Karpas-422 (cell line): ENCODE data around the gene MAP3K10. TPM values are rescaled to one million over a fixed set of nuclear protein-coding genes. Genes with fewer than 3 reads are reported as not detected.

Experiments used
- DNase-seq: peaks from one replicate; pipeline ENCODE4 v3.0.0-alpha.2; 2015
- H2AFZ ChIP-seq: fragments of 200-600 bp; sonication (generic); 2 replicates; pipeline ENCODE4 v1.6.1; 2014; ENCODE audit warnings: antibody characterized with exemption, low read length, mixed read lengths
- H3K27ac ChIP-seq: fragments of 200-600 bp; sonication (generic); 2 replicates; pipeline ENCODE4 v1.5.1; 2014; ENCODE audit warnings: mild to moderate bottlenecking, low read length, moderate library complexity
- H3K27me3 ChIP-seq: fragments of 200-600 bp; sonication (generic); 2 replicates; pipeline ENCODE4 v1.6.1; 2014; ENCODE audit warnings: low read length, mixed read lengths
- H3K36me3 ChIP-seq: fragments of 200-600 bp; sonication (generic); 2 replicates; pipeline ENCODE4 v1.6.1; 2014; ENCODE audit warnings: low read length, mixed read lengths; ENCODE audit not compliant: insufficient read depth
- H3K4me1 ChIP-seq: fragments of 200-600 bp; sonication (generic); 2 replicates; pipeline ENCODE4 v1.6.1; 2014; ENCODE audit warnings: mild to moderate bottlenecking, low read length, mixed read lengths
- H3K4me2 ChIP-seq: fragments of 200-600 bp; sonication (generic); 2 replicates; pipeline ENCODE4 v1.6.1; 2014; ENCODE audit warnings: low read length, low read depth, mild to moderate bottlenecking; ENCODE audit not compliant: poor library complexity, severe bottlenecking
- H3K4me3 ChIP-seq: fragments of 200-600 bp; sonication (generic); 2 replicates; pipeline ENCODE4 v1.5.1; 2014; ENCODE audit warnings: mild to moderate bottlenecking, antibody characterized with exemption, low read length, mixed read lengths
- H3K79me2 ChIP-seq: fragments of 200-600 bp; sonication (generic); 2 replicates; pipeline ENCODE4 v1.6.1; 2014; ENCODE audit warnings: mild to moderate bottlenecking, low read length, mixed read lengths
- H3K9ac ChIP-seq: fragments of 200-600 bp; sonication (generic); 2 replicates; pipeline ENCODE4 v1.6.0; 2014; ENCODE audit warnings: low read length
- H3K9me2 ChIP-seq: fragments of 200-600 bp; sonication (generic), shearing (Covaris generic); replicated peaks from 2 replicates; pipeline ENCODE4 v1.6.0; 2014; ENCODE audit warnings: mild to moderate bottlenecking, low read length, moderate library complexity; ENCODE audit not compliant: insufficient read depth
- H3K9me3 ChIP-seq: fragments of 300-700, 200-600 bp; sonication (generic); 2 replicates; pipeline ENCODE4 v1.6.1; 2014; ENCODE audit warnings: low read length, mixed read lengths
- H4K20me1 ChIP-seq: fragments of 200-600 bp; sonication (generic); 2 replicates; pipeline ENCODE4 v1.6.1; 2014; ENCODE audit warnings: mild to moderate bottlenecking, antibody characterized with exemption, low read length, low read depth; ENCODE audit not compliant: insufficient read depth
- total RNA-seq: library from RNA; depleted of rRNA; stranded (reverse); fragments of >200 nt; shearing (Covaris generic); gene quantifications from 2 replicates; pipeline ENCODE4 v1.2.3, GENCODE V29; 2014; ENCODE audit warnings: low replicate concordance

MAP3K10 gene
- total RNA-seq, 1 experiment from 2014 or later: 7.6 TPM

GRCh38 chr19:40149501-40149900 lies 41.7 kb upstream of the MAP3K10 start:
- no peak for DNase-seq
- Histone ChIP-seq H3K4me1 (no peaks in the 10 kb centered on the region), H4K20me1 (no peaks in the 10 kb centered on the region), H3K4me2 (no peak overlapping the region), H3K9ac (no peak overlapping the region), H3K27me3 (no peaks in the 10 kb centered on the region), H3K9me3 (no peaks in the 10 kb centered on the region), H3K36me3 (no peaks in the 10 kb centered on the region), H3K4me3 (no peak overlapping the region), H3K9me2 (no peaks in the 10 kb centered on the region), H3K27ac (no peak overlapping the region), H3K79me2 (no peaks in the 10 kb centered on the region), H2AFZ (no peak overlapping the region)

- H2AFZ ChIP-seq: no peak overlapping the region
- H3K4me1 ChIP-seq: no peaks in the 10 kb centered on the region
- H3K9me2 ChIP-seq: no peaks in the 10 kb centered on the region
- no peak overlapping the region for H3K27ac ChIP-seq
- H4K20me1 ChIP-seq: no peaks in the 10 kb centered on the region
- no peak for DNase-seq
- no peak overlapping the region for H3K9ac ChIP-seq
- H3K9me3 ChIP-seq: no peaks in the 10 kb centered on the region
- H3K27me3 ChIP-seq: no peaks in the 10 kb centered on the region
- no peak overlapping the region for H3K4me2 ChIP-seq
- H3K79me2 ChIP-seq: no peaks in the 10 kb centered on the region
- H3K36me3 ChIP-seq: no peaks in the 10 kb centered on the region
- H3K4me3 ChIP-seq: no peak overlapping the region
Observed at GRCh38 chr19:40150170-40150569, 41.1 kb upstream of the MAP3K10 start.

GRCh38 chr19:40154121-40154680 lies 37.0 kb upstream of the MAP3K10 start:
- H3K4me3 ChIP-seq: no peak overlapping the region
- no peaks in the 10 kb centered on the region for H3K27me3 ChIP-seq
- no peaks in the 10 kb centered on the region for H3K4me1 ChIP-seq
- no peaks in the 10 kb centered on the region for H3K9me2 ChIP-seq
- H3K79me2 ChIP-seq: no peaks in the 10 kb centered on the region
- no peak overlapping the region for H3K4me2 ChIP-seq
- no peak overlapping the region for H2AFZ ChIP-seq
- DNase-seq: no peak
- no peaks in the 10 kb centered on the region for H4K20me1 ChIP-seq
- no peak overlapping the region for H3K9ac ChIP-seq
- no peaks in the 10 kb centered on the region for H3K36me3 ChIP-seq
- H3K27ac ChIP-seq: no peak overlapping the region
- H3K9me3 ChIP-seq: no peaks in the 10 kb centered on the region

GRCh38 chr19:40155749-40156265 lies 35.4 kb upstream of the MAP3K10 start:
- no peaks in the 10 kb centered on the region for H3K27me3 ChIP-seq
- H3K4me3 ChIP-seq: no peak overlapping the region
- no peak overlapping the region for H3K27ac ChIP-seq
- no peaks in the 10 kb centered on the region for H4K20me1 ChIP-seq
- no peaks in the 10 kb centered on the region for H3K9me3 ChIP-seq
- no peaks in the 10 kb centered on the region for H3K4me1 ChIP-seq
- no peak overlapping the region for H2AFZ ChIP-seq
- peak; percentile 60 for DNase-seq
- no peaks in the 10 kb centered on the region for H3K79me2 ChIP-seq
- no peak overlapping the region for H3K9ac ChIP-seq
- no peaks in the 10 kb centered on the region for H3K36me3 ChIP-seq
- H3K4me2 ChIP-seq: no peak overlapping the region
- H3K9me2 ChIP-seq: no peaks in the 10 kb centered on the region

GRCh38 chr19:40157059-40157458 lies 34.2 kb upstream of the MAP3K10 start:
- no peak overlapping the region for H2AFZ ChIP-seq
- no peaks in the 10 kb centered on the region for H3K9me3 ChIP-seq
- no peaks in the 10 kb centered on the region for H3K4me1 ChIP-seq
- no peaks in the 10 kb centered on the region for H3K9me2 ChIP-seq
- no peak overlapping the region for H3K9ac ChIP-seq
- no peak overlapping the region for H3K4me2 ChIP-seq
- no peak overlapping the region for H3K27ac ChIP-seq
- no peak for DNase-seq
- H4K20me1 ChIP-seq: no peaks in the 10 kb centered on the region
- H3K27me3 ChIP-seq: no peaks in the 10 kb centered on the region
- H3K79me2 ChIP-seq: no peaks in the 10 kb centered on the region
- H3K36me3 ChIP-seq: no peaks in the 10 kb centered on the region
- H3K4me3 ChIP-seq: no peak overlapping the region

GRCh38 chr19:40159744-40160143 lies 31.5 kb upstream of the MAP3K10 start:
- Histone ChIP-seq H3K27ac (no peak overlapping the region), H3K4me1 (no peaks in the 10 kb centered on the region), H3K79me2 (no peaks in the 10 kb centered on the region), H3K27me3 (no peaks in the 10 kb centered on the region), H3K9ac (no peak overlapping the region), H3K4me2 (no peak overlapping the region), H4K20me1 (no peaks in the 10 kb centered on the region), H3K36me3 (no peaks in the 10 kb centered on the region), H2AFZ (no peak overlapping the region), H3K9me3 (no peaks in the 10 kb centered on the region), H3K9me2 (no peaks in the 10 kb centered on the region), H3K4me3 (no peak overlapping the region)
- DNase-seq: no peak

GRCh38 chr19:40162104-40162503 lies 29.1 kb upstream of the MAP3K10 start:
- no peaks in the 10 kb centered on the region for H3K79me2 ChIP-seq
- no peak overlapping the region for H3K27ac ChIP-seq
- H3K4me3 ChIP-seq: no peak overlapping the region
- H3K4me2 ChIP-seq: no peak overlapping the region
- no peaks in the 10 kb centered on the region for H4K20me1 ChIP-seq
- no peak overlapping the region for H3K9ac ChIP-seq
- H3K36me3 ChIP-seq: no peaks in the 10 kb centered on the region
- no peak overlapping the region for H2AFZ ChIP-seq
- no peaks in the 10 kb centered on the region for H3K27me3 ChIP-seq
- H3K9me2 ChIP-seq: no peaks in the 10 kb centered on the region
- no peak for DNase-seq
- H3K4me1 ChIP-seq: no peaks in the 10 kb centered on the region
- no peaks in the 10 kb centered on the region for H3K9me3 ChIP-seq

GRCh38 chr19:40163541-40164129 lies 27.6 kb upstream of the MAP3K10 start:
- Histone ChIP-seq H3K4me1 (no peaks in the 10 kb centered on the region), H3K79me2 (no peaks in the 10 kb centered on the region), H3K36me3 (no peaks in the 10 kb centered on the region), H4K20me1 (no peaks in the 10 kb centered on the region), H2AFZ (no peak overlapping the region), H3K9me2 (no peaks in the 10 kb centered on the region), H3K27ac (no peak overlapping the region), H3K27me3 (no peaks in the 10 kb centered on the region), H3K4me2 (no peak overlapping the region), H3K9me3 (no peaks in the 10 kb centered on the region), H3K9ac (no peak overlapping the region), H3K4me3 (no peak overlapping the region)
- DNase-seq: no peak
